SU-DHL-6 (cell line): ENCODE data around the gene TFEB.

Source experiments
- H2AFZ ChIP-seq: fragments of 200-600 bp; sonication (generic); 2 replicates; pipeline ENCODE4 v1.6.1; 2014; ENCODE audit warnings: low read depth, mild to moderate bottlenecking, moderate library complexity, mixed read lengths, antibody characterized with exemption, low read length; ENCODE audit not compliant: severe bottlenecking
- H3F3A ChIP-seq: fragments of 200-600 bp; shearing (Covaris generic); 2 replicates; pipeline ENCODE4 v1.6.0; 2016; ENCODE audit warnings: antibody characterized with exemption, mild to moderate bottlenecking; ENCODE audit not compliant: insufficient read depth
- H3K27ac ChIP-seq: fragments of 200-600 bp; sonication (generic); 2 replicates; pipeline ENCODE4 v1.5.1; 2016; ENCODE audit warnings: low read depth, mild to moderate bottlenecking, low read length, moderate library complexity, mixed read lengths
- H3K27me3 ChIP-seq: fragments of 200-600 bp; sonication (generic), shearing (Covaris generic); 2 replicates; pipeline ENCODE4 v1.6.0; 2014; ENCODE audit warnings: mild to moderate bottlenecking, low read length
- H3K36me3 ChIP-seq: fragments of 200-600 bp; sonication (generic); 2 replicates; pipeline ENCODE4 v1.6.1; 2014; ENCODE audit warnings: mild to moderate bottlenecking, low read length, mixed read lengths
- H3K4me2 ChIP-seq: fragments of 300-600, 200-600 bp; shearing (Covaris generic), sonication (generic); 2 replicates; pipeline ENCODE4 v1.6.0; 2014; ENCODE audit warnings: low read length, low read depth, mild to moderate bottlenecking; ENCODE audit not compliant: poor library complexity, severe bottlenecking
- H3K4me3 ChIP-seq: fragments of 200-600 bp; sonication (generic); 2 replicates; pipeline ENCODE4 v1.5.1; 2014; ENCODE audit warnings: antibody characterized with exemption, low read length, mild to moderate bottlenecking, mixed read lengths; ENCODE audit not compliant: insufficient read depth, poor library complexity, severe bottlenecking
- H3K79me2 ChIP-seq: fragments of 200-600 bp; sonication (generic); 2 replicates; pipeline ENCODE4 v1.6.1; 2014; ENCODE audit warnings: mild to moderate bottlenecking, low read length, moderate library complexity; ENCODE audit not compliant: insufficient read depth
- H3K9ac ChIP-seq: fragments of 200-600 bp; sonication (generic); 2 replicates; pipeline ENCODE4 v1.7.0; 2014; ENCODE audit warnings: mild to moderate bottlenecking, low read length
- H3K9me2 ChIP-seq: fragments of 200-600 bp; sonication (generic); replicated peaks from 2 replicates; pipeline ENCODE4 v1.6.1; 2014; ENCODE audit warnings: low read length; ENCODE audit not compliant: insufficient read depth
- H3K9me3 ChIP-seq: fragments of 200-600 bp; sonication (generic); 2 replicates; pipeline ENCODE4 v1.6.1; 2014; ENCODE audit warnings: low read length, mixed read lengths; ENCODE audit not compliant: insufficient read depth
- H4K20me1 ChIP-seq: fragments of 200-600 bp; sonication (generic); 2 replicates; pipeline ENCODE4 v1.6.1; 2014; ENCODE audit warnings: low read depth, mild to moderate bottlenecking, antibody characterized with exemption, low read length, moderate library complexity, mixed read lengths
- CTCF ChIP-seq: fragments of 200-600 bp; sonication (generic); IDR thresholded peaks from one replicate; pipeline ENCODE4 v1.5.1; 2017; ENCODE audit warnings: antibody characterized with exemption, mild to moderate bottlenecking, low read length, moderate library complexity; ENCODE audit not compliant: insufficient read depth, poor library complexity, severe bottlenecking
- EZH2phosphoT487 ChIP-seq: fragments of 200-600 bp; sonication (generic), shearing (Covaris generic); conservative IDR thresholded peaks from 2 replicates; pipeline ENCODE4 v1.6.1; 2018; ENCODE audit warnings: mild to moderate bottlenecking, antibody characterized with exemption, low read length, moderate library complexity, mixed read lengths

The TFEB gene

GRCh38 chr6:41677124-41677921 is 58.1 kb downstream of the TFEB start:
- Histone ChIP-seq H3K9me2 (no peaks in the 10 kb centered on the region), H3K36me3 (no peaks in the 10 kb centered on the region), H3F3A (peaks cover 3% of the 10 kb centered on the region; the same call in 1 of the 2 replicates), H2AFZ (no peak overlapping the region), H3K27me3 (no peaks in the 10 kb centered on the region), H3K4me3 (no peak overlapping the region), H3K9ac (no peak overlapping the region), H3K27ac (no peak overlapping the region), H3K79me2 (no peaks in the 10 kb centered on the region), H3K4me2 (no peak overlapping the region), H3K9me3 (no peaks in the 10 kb centered on the region), H4K20me1 (no peaks in the 10 kb centered on the region)
- TF ChIP-seq EZH2phosphoT487 (no peak), CTCF (no peak)

GRCh38 chr6:41676431-41676830 is 59.0 kb downstream of the TFEB start:
- H3K9ac ChIP-seq = no peak overlapping the region
- H3K27me3 ChIP-seq = no peaks in the 10 kb centered on the region
- no peak overlapping the region for H3K27ac ChIP-seq

DNA sequence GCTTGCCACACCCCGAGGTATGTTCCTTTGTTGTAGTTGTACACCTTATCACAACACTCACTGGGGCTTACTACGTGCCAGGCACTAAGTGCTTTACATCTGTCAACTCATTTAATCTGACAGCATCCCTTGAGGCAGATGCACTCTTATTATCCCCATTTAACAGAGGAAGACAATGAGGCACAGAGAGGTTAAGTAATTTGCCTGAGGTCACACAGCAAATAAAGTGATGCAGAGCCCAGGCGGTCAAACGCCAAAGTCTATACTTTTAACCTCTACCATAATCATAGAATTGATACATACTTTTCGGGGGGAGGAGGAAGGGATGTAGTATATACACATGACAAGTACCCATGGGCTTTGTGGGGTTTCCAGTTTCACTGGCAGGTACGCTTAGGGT is 59.4 kb downstream of the TFEB start:
- no peaks in the 10 kb centered on the region for H4K20me1 ChIP-seq
- no peak overlapping the region for H3K27ac ChIP-seq
- no peak overlapping the region for H3K4me3 ChIP-seq
- TF ChIP-seq EZH2phosphoT487 = no peak
- no peak for TF ChIP-seq CTCF
- H2AFZ ChIP-seq = no peak overlapping the region
- H3K4me2 ChIP-seq = no peak overlapping the region
- H3K9me3 ChIP-seq = no peaks in the 10 kb centered on the region
- no peaks in the 10 kb centered on the region for H3F3A ChIP-seq
- no peak overlapping the region for H3K9ac ChIP-seq
- no peaks in the 10 kb centered on the region for H3K9me2 ChIP-seq
- H3K27me3 ChIP-seq = no peaks in the 10 kb centered on the region
- no peaks in the 10 kb centered on the region for H3K79me2 ChIP-seq
- no peaks in the 10 kb centered on the region for H3K36me3 ChIP-seq

More at GRCh38 chr6:41676431-41676830, 59.0 kb downstream of the TFEB start:
- Histone ChIP-seq H3F3A (no peaks in the 10 kb centered on the region), H3K9me3 (no peaks in the 10 kb centered on the region), H3K4me2 (no peak overlapping the region), H3K36me3 (no peaks in the 10 kb centered on the region), H3K9me2 (no peaks in the 10 kb centered on the region), H2AFZ (no peak overlapping the region), H4K20me1 (no peaks in the 10 kb centered on the region), H3K4me3 (no peak overlapping the region), H3K79me2 (no peaks in the 10 kb centered on the region)
- no peak for TF ChIP-seq EZH2phosphoT487
- no peak for TF ChIP-seq CTCF
